ENCODE data around the gene HGF.

HGF gene

GRCh38 chr7:81685270-81685868, 84.5 kb downstream of the HGF start:
- peak; percentile 50 for DNase-seq (ENCODE audit: low read depth)
- H3K4me3 ChIP-seq (ENCODE audit: low read depth, low read length), result no peak overlapping the region
- no peak for TF ChIP-seq CTCF (conservative IDR thresholded peaks at IDR 0.05; ENCODE audit: low read depth, low read length)

- TF ChIP-seq CTCF (conservative IDR thresholded peaks at IDR 0.05; ENCODE audit: low read depth, low read length), result no peak
- H3K4me3 ChIP-seq (ENCODE audit: low read depth, low read length), result no peak overlapping the region
- peak; percentile 100 for DNase-seq (ENCODE audit: low read depth)
Observed at GRCh38 chr7:81684514-81685269, 85.2 kb downstream of the HGF start.

- H3K4me3 ChIP-seq (ENCODE audit: low read depth, low read length), result no peak overlapping the region
- DNase-seq (ENCODE audit: low read depth), result no peak
- no peak for TF ChIP-seq CTCF (conservative IDR thresholded peaks at IDR 0.05; ENCODE audit: low read depth, low read length)
Observed at GRCh38 chr7:81684033-81684432, 85.8 kb downstream of the HGF start.

- DNase-seq (ENCODE audit: low read depth), result no peak
- TF ChIP-seq CTCF (conservative IDR thresholded peaks at IDR 0.05; ENCODE audit: low read depth, low read length), result no peak
- H3K4me3 ChIP-seq (ENCODE audit: low read depth, low read length), result no peak overlapping the region
Observed at GRCh38 chr7:81682873-81683272, 87.0 kb downstream of the HGF start.

- no peak for TF ChIP-seq CTCF (conservative IDR thresholded peaks at IDR 0.05; ENCODE audit: low read depth, low read length)
- no peak for DNase-seq (ENCODE audit: low read depth)
Observed at GRCh38 chr7:81680120-81680519, 89.7 kb downstream of the HGF start.

GRCh38 chr7:81676813-81677212, 93.0 kb downstream of the HGF start:
- H3K4me3 ChIP-seq (ENCODE audit: low read depth, low read length), result no peak overlapping the region
- no peak for TF ChIP-seq CTCF (conservative IDR thresholded peaks at IDR 0.05; ENCODE audit: low read depth, low read length)
- DNase-seq (ENCODE audit: low read depth), result no peak

More at GRCh38 chr7:81680120-81680519, 89.7 kb downstream of the HGF start:
- H3K4me3 ChIP-seq (ENCODE audit: low read depth, low read length), result no peak overlapping the region

All from choroid plexus epithelial cell (primary cell).